Measurements from ENCODE around the gene STAP2. TPM values are rescaled to one million over a fixed set of nuclear protein-coding genes. Genes with fewer than 3 reads are reported as not detected.
A peak's percentile ranks its signal among the peaks of the same experiment; 100 is the strongest.

STAP2 gene
- total and polyA plus RNA-seq, 9 of the 15 experiments (the other 6 are each of a cell fraction or from before 2014, with no cell fraction given): 1.2 to 9.8 (median 4.5) TPM

DNA sequence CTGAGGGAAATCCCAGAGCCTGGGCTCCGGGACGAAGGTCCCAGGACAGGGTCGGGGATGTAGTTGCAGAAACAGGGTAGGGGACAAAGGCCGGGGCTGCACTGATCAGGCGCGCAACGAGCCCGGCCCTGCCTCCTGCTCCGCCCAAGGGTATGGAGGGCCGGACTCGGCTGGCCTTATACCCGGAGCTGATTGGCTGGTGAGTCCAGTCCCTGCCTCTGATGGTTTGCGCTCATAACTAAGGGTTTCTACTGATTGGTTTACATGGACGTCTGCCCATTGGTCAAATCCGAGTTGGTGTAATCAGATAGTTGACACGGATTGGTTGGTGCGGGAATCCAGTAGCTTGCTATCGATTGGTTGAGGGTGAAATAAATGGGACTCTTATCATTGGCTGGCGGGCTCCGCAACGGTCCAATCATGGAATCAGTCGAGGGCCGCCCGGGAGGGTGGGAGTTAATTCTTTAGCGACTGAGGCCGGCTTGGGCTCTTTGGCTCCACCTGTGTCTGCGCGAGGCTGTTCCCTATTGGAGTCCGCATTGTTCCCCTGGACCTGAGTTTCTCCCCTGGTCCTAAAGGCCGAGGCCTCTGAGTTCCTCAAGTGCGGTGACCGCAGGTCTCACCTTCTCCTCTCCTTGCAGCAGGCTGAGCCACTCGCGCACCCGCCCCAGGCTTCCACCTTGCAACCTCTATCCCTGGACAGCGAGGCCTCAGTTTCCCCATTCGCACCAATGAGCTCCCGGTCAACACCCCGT, 4.2 kb upstream of the STAP2 start (continued):
- TF ChIP-seq, protein P1, sequence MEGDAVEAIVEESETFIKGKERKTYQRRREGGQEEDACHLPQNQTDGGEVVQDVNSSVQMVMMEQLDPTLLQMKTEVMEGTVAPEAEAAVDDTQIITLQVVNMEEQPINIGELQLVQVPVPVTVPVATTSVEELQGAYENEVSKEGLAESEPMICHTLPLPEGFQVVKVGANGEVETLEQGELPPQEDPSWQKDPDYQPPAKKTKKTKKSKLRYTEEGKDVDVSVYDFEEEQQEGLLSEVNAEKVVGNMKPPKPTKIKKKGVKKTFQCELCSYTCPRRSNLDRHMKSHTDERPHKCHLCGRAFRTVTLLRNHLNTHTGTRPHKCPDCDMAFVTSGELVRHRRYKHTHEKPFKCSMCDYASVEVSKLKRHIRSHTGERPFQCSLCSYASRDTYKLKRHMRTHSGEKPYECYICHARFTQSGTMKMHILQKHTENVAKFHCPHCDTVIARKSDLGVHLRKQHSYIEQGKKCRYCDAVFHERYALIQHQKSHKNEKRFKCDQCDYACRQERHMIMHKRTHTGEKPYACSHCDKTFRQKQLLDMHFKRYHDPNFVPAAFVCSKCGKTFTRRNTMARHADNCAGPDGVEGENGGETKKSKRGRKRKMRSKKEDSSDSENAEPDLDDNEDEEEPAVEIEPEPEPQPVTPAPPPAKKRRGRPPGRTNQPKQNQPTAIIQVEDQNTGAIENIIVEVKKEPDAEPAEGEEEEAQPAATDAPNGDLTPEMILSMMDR (IDR thresholded peaks at IDR 0.05 in 2 of 3, conservative IDR thresholded peaks at IDR 0.05 in 1 of 3; ENCODE audit: insufficient read depth in 2 of 3, low read depth in 1 of 3, low read length in 3 of 3): peak; percentile 42 to 53 (median 51); a peak in 5 of 6 replicates
- TF ChIP-seq ZFPM2 (CRISPR knock-in tag; IDR thresholded peaks at IDR 0.05): no peak
- peak; percentile 93 for TF ChIP-seq POLR2H (tag; IDR thresholded peaks at IDR 0.05; ENCODE audit: low read depth)
- TF ChIP-seq ZNF444 (CRISPR knock-in tag; IDR thresholded peaks at IDR 0.05): peak; percentile 46; the same call in 1 of the 2 replicates
- peak; percentile 66; the same call in 1 of the 2 replicates for TF ChIP-seq CREM (IDR thresholded peaks at IDR 0.05; ENCODE audit: low read depth)
- peak; percentile 56 for TF ChIP-seq TAF1 (IDR thresholded peaks at IDR 0.05; ENCODE audit: control insufficient read depth, extremely low read depth, insufficient read depth, low read length, severe bottlenecking)
- TF ChIP-seq, protein P2, sequence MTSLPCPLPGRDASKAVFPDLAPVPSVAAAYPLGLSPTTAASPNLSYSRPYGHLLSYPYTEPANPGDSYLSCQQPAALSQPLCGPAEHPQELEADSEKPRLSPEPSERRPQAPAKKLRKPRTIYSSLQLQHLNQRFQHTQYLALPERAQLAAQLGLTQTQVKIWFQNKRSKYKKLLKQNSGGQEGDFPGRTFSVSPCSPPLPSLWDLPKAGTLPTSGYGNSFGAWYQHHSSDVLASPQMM (CRISPR knock-in tag; IDR thresholded peaks at IDR 0.05): no peak
- 0 out of 2 replicates have a peak, but pooled peaks have one; percentile 34 for TF ChIP-seq SMARCC2 (IDR thresholded peaks at IDR 0.05; ENCODE audit: low read depth)
- TF ChIP-seq ATF7 (IDR thresholded peaks at IDR 0.05): peak; percentile 67; the same call in 1 of the 2 replicates
- TF ChIP-seq ZNF197 (CRISPR knock-in tag; IDR thresholded peaks at IDR 0.05; ENCODE audit: low read depth): peak; percentile 99
- no peak for TF ChIP-seq TAF9B (IDR thresholded peaks at IDR 0.05; ENCODE audit: partially characterized antibody)
- peak; percentile 94 for TF ChIP-seq CHD2 (IDR thresholded peaks at IDR 0.05; ENCODE audit: low read depth, low read length)
- peak; percentile 79 for TF ChIP-seq ZNF445 (CRISPR knock-in tag; IDR thresholded peaks at IDR 0.05; ENCODE audit: low read depth)
- peak; percentile 86 for TF ChIP-seq HDAC2 (IDR thresholded peaks at IDR 0.05)
- peak; percentile 86 for TF ChIP-seq SUPT5H (IDR thresholded peaks at IDR 0.05)
- TF ChIP-seq, protein P3, sequence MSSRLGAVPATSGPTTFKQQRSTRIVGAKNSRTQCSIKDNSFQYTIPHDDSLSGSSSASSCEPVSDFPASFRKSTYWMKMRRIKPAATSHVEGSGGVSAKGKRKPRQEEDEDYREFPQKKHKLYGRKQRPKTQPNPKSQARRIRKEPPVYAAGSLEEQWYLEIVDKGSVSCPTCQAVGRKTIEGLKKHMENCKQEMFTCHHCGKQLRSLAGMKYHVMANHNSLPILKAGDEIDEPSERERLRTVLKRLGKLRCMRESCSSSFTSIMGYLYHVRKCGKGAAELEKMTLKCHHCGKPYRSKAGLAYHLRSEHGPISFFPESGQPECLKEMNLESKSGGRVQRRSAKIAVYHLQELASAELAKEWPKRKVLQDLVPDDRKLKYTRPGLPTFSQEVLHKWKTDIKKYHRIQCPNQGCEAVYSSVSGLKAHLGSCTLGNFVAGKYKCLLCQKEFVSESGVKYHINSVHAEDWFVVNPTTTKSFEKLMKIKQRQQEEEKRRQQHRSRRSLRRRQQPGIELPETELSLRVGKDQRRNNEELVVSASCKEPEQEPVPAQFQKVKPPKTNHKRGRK (tag; IDR thresholded peaks at IDR 0.05): no peak
- TF ChIP-seq MBD2 (IDR thresholded peaks at IDR 0.05; ENCODE audit: borderline replicate concordance, low read depth): peak; percentile 100
- peak; percentile 19; the same call in 1 of the 2 replicates for TF ChIP-seq GTF2E2 (tag; IDR thresholded peaks at IDR 0.05)
- TF ChIP-seq ZNF766 (CRISPR knock-in tag; conservative IDR thresholded peaks at IDR 0.05): peak; percentile 100
- TF ChIP-seq SP1 (CRISPR knock-in tag; IDR thresholded peaks at IDR 0.05): peak; percentile 79
- TF ChIP-seq FOXK2 (conservative IDR thresholded peaks at IDR 0.05 in 1 of 2, IDR thresholded peaks at IDR 0.05 in 1 of 2; ENCODE audit: low read depth in 2 of 2): 0 out of 4 replicates have a peak, but pooled peaks of 1 of the 2 experiments have one; percentile 5
- no peak for TF ChIP-seq PCBP2 (IDR thresholded peaks at IDR 0.05; ENCODE audit: low read depth, low read length, poor library complexity, severe bottlenecking)
- TF ChIP-seq, protein P4, sequence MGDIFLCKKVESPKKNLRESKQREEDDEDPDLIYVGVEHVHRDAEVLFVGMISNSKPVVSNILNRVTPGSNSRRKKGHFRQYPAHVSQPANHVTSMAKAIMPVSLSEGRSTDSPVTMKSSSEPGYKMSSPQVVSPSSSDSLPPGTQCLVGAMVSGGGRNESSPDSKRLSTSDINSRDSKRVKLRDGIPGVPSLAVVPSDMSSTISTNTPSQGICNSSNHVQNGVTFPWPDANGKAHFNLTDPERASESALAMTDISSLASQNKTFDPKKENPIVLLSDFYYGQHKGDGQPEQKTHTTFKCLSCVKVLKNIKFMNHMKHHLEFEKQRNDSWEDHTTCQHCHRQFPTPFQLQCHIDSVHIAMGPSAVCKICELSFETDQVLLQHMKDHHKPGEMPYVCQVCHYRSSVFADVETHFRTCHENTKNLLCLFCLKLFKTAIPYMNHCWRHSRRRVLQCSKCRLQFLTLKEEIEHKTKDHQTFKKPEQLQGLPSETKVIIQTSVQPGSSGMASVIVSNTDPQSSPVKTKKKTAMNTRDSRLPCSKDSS (IDR thresholded peaks at IDR 0.05; ENCODE audit: low read depth, partially characterized antibody): no peak
